ENCODE results near the gene RPS10. TPM values are rescaled to one million over a fixed set of nuclear protein-coding genes. Genes with fewer than 3 reads are reported as not detected.

RPS10 gene
- total and polyA plus RNA-seq, 2 experiments from 2014 or later, result 518 to 1,824 TPM

GRCh38 chr6:34463299-34463698 lies 37.4 kb upstream of the RPS10 start:
- Histone ChIP-seq H3K4me1 (ENCODE audit: insufficient read depth) (peaks cover 4% of the 10 kb centered on the region), H3K36me3 (replicated peaks; ENCODE audit: insufficient read depth, low read depth) (no peaks in the 10 kb centered on the region), H4K20me1 (ENCODE audit: insufficient read depth, poor library complexity, severe bottlenecking) (no peaks in the 10 kb centered on the region), H3K27me3 (peaks cover 14% of the 10 kb centered on the region), H3K9me3 (ENCODE audit: low read depth) (no peaks in the 10 kb centered on the region), H3K4me3 (no peak overlapping the region), H2AFZ (no peak overlapping the region), H3K27ac (no peak overlapping the region), H3K4me2 (no peak overlapping the region), H3K79me2 (no peaks in the 10 kb centered on the region), H3K9me2 (replicated peaks; ENCODE audit: insufficient read depth) (no peaks in the 10 kb centered on the region)
- TF ChIP-seq CTCF (IDR thresholded peaks at IDR 0.05; ENCODE audit: poor library complexity), result no peak
- WGBS (ENCODE audit: low lambda C conversion rate, missing lambda C conversion rate), result 95% methylated on average over 2 of the region's 2 CpGs
- no peak for DNase-seq (ENCODE audit: low spot score)

GRCh38 chr6:34462551-34462971 lies 36.7 kb upstream of the RPS10 start:
- Histone ChIP-seq H3K79me2 (no peaks in the 10 kb centered on the region), H3K9me2 (replicated peaks; ENCODE audit: insufficient read depth) (no peaks in the 10 kb centered on the region), H3K4me2 (no peak overlapping the region), H3K36me3 (replicated peaks; ENCODE audit: insufficient read depth, low read depth) (no peaks in the 10 kb centered on the region), H3K4me3 (no peak overlapping the region), H3K9me3 (ENCODE audit: low read depth) (no peaks in the 10 kb centered on the region), H3K27ac (no peak overlapping the region), H3K27me3 (peaks cover 14% of the 10 kb centered on the region), H4K20me1 (ENCODE audit: insufficient read depth, poor library complexity, severe bottlenecking) (no peaks in the 10 kb centered on the region), H2AFZ (no peak overlapping the region), H3K4me1 (ENCODE audit: insufficient read depth) (peaks cover 4% of the 10 kb centered on the region)
- 17% methylated on average over 6 of the region's 6 CpGs for whole genome bisulfite sequencing (ENCODE audit: low lambda C conversion rate, missing lambda C conversion rate)
- TF ChIP-seq EZH2phosphoT487 (IDR thresholded peaks at IDR 0.05; ENCODE audit: low read depth, severe bottlenecking, unreplicated experiment) (no peak), CTCF (IDR thresholded peaks at IDR 0.05; ENCODE audit: poor library complexity) (no peak), EZH2 (IDR thresholded peaks at IDR 0.05; ENCODE audit: borderline replicate concordance) (no peak)
- peak; percentile 34 for DNase-seq (ENCODE audit: low spot score)

GRCh38 chr6:34462010-34462409 lies 36.1 kb upstream of the RPS10 start:
- no peak overlapping the region for H3K27ac ChIP-seq
- DNase-seq (ENCODE audit: low spot score), result no peak
- no peak overlapping the region for H3K4me2 ChIP-seq
- H3K27me3 ChIP-seq, result peaks cover 14% of the 10 kb centered on the region
- no peak overlapping the region for H2AFZ ChIP-seq
- H3K36me3 ChIP-seq (replicated peaks; ENCODE audit: insufficient read depth, low read depth), result no peaks in the 10 kb centered on the region
- 73% methylated on average over 6 of the region's 6 CpGs for WGBS (ENCODE audit: low lambda C conversion rate, missing lambda C conversion rate)
- no peak overlapping the region for H3K4me3 ChIP-seq
- no peaks in the 10 kb centered on the region for H3K9me2 ChIP-seq (replicated peaks; ENCODE audit: insufficient read depth)
- H3K79me2 ChIP-seq, result no peaks in the 10 kb centered on the region
- H3K4me1 ChIP-seq (ENCODE audit: insufficient read depth), result peaks cover 4% of the 10 kb centered on the region
- no peaks in the 10 kb centered on the region for H3K9me3 ChIP-seq (ENCODE audit: low read depth)
- no peaks in the 10 kb centered on the region for H4K20me1 ChIP-seq (ENCODE audit: insufficient read depth, poor library complexity, severe bottlenecking)
- TF ChIP-seq EZH2phosphoT487 (IDR thresholded peaks at IDR 0.05; ENCODE audit: low read depth, severe bottlenecking, unreplicated experiment), result no peak
- TF ChIP-seq EZH2 (IDR thresholded peaks at IDR 0.05; ENCODE audit: borderline replicate concordance), result no peak
- no peak for TF ChIP-seq CTCF (IDR thresholded peaks at IDR 0.05; ENCODE audit: poor library complexity)
